Adrenal gland (tissue), 5 donors: ENCODE data around the gene DYSF.

Experiments used
- POLR2A ChIP-seq, 2 donors: fragments of 450-650 bp; IDR thresholded peaks; one replicate each; pipeline ENCODE4 v1.6.1; 2017; ENCODE audit warnings: antibody characterized with exemption in 2 of 2, mild to moderate bottlenecking in 2 of 2, moderate library complexity in 1 of 2
- TF ChIP-seq, protein P1 (sequence below), 6 experiments: fragments of 450-650 bp in 4 of 6; fragments of 200-600 bp in 2 of 6; sonication (generic) in 1 of 6; IDR thresholded peaks; 1 replicate in 5 of 6; 2 replicates in 1 of 6; pipeline versions ENCODE4 v1.5.1 to v1.8.0; 2016 to 2021; ENCODE audit warnings: antibody characterized with exemption in 6 of 6, mild to moderate bottlenecking in 2 of 6, moderate library complexity in 1 of 6
- donor health status: DM: no; HTN: no; CAD: no.

- no peak for TF ChIP-seq POLR2A (IDR thresholded peaks at IDR 0.05)
- TF ChIP-seq, protein P1, sequence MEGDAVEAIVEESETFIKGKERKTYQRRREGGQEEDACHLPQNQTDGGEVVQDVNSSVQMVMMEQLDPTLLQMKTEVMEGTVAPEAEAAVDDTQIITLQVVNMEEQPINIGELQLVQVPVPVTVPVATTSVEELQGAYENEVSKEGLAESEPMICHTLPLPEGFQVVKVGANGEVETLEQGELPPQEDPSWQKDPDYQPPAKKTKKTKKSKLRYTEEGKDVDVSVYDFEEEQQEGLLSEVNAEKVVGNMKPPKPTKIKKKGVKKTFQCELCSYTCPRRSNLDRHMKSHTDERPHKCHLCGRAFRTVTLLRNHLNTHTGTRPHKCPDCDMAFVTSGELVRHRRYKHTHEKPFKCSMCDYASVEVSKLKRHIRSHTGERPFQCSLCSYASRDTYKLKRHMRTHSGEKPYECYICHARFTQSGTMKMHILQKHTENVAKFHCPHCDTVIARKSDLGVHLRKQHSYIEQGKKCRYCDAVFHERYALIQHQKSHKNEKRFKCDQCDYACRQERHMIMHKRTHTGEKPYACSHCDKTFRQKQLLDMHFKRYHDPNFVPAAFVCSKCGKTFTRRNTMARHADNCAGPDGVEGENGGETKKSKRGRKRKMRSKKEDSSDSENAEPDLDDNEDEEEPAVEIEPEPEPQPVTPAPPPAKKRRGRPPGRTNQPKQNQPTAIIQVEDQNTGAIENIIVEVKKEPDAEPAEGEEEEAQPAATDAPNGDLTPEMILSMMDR (IDR thresholded peaks at IDR 0.05), result no peak
Measured at GRCh38 chr2:71688530-71688929, 235.2 kb downstream of the DYSF start.
